Trophoblast cell (in vitro differentiated cells and primary cell): ENCODE measurements around the gene TPBGL.

Source experiments
- DNase-seq, 2 donors: peaks; one replicate each; pipeline ENCODE4 v3.0.0-alpha.2; 2016
- H2AFZ ChIP-seq: 2 replicates; pipeline ENCODE4 v1.6.1; 2013; ENCODE audit warnings: low read length, moderate library complexity, mild to moderate bottlenecking; ENCODE audit not compliant: insufficient read depth, poor library complexity
- H2AK5ac ChIP-seq: 2 replicates; pipeline ENCODE4 v1.6.1; 2013; ENCODE audit warnings: mild to moderate bottlenecking, low read length
- H2BK120ac ChIP-seq: 2 replicates; pipeline ENCODE4 v1.6.1; 2013; ENCODE audit warnings: low read length, mild to moderate bottlenecking, moderate library complexity; ENCODE audit not compliant: insufficient read depth, poor library complexity
- H2BK12ac ChIP-seq: 2 replicates; pipeline ENCODE4 v1.6.1; 2013; ENCODE audit warnings: mild to moderate bottlenecking, low read length, moderate library complexity
- H2BK5ac ChIP-seq: 2 replicates; pipeline ENCODE4 v1.6.1; 2013; ENCODE audit warnings: low read length, low read depth, moderate library complexity, mild to moderate bottlenecking; ENCODE audit not compliant: poor library complexity
- H3K14ac ChIP-seq: 2 replicates; pipeline ENCODE4 v1.6.1; 2013; ENCODE audit warnings: mild to moderate bottlenecking, low read length
- H3K18ac ChIP-seq: 2 replicates; pipeline ENCODE4 v1.6.1; 2013; ENCODE audit warnings: mild to moderate bottlenecking, low read length
- H3K23ac ChIP-seq: 2 replicates; pipeline ENCODE4 v1.6.1; 2013; ENCODE audit warnings: low read length
- H3K27ac ChIP-seq: 2 replicates; pipeline ENCODE4 v1.5.1; 2013; ENCODE audit warnings: low read depth, mild to moderate bottlenecking, inconsistent platforms, low read length, moderate library complexity
- H3K27me3 ChIP-seq: 2 replicates; pipeline ENCODE4 v1.6.1; 2013; ENCODE audit warnings: inconsistent platforms, mild to moderate bottlenecking, low read length, moderate library complexity; ENCODE audit not compliant: insufficient read depth
- H3K36me3 ChIP-seq, 2 experiments: 1 replicate in 1 of 2; 2 replicates in 1 of 2; pipeline ENCODE4 v1.6.1; 2013; ENCODE audit warnings: low read length in 2 of 2, mild to moderate bottlenecking in 2 of 2, moderate library complexity in 1 of 2; ENCODE audit not compliant: insufficient read depth in 2 of 2, control insufficient read depth in 1 of 2
- H3K4ac ChIP-seq: 2 replicates; pipeline ENCODE4 v1.6.1; 2013; ENCODE audit warnings: low read depth, mild to moderate bottlenecking, low read length, moderate library complexity
- H3K4me1 ChIP-seq, 2 experiments: 1 replicate in 1 of 2; 2 replicates in 1 of 2; pipeline ENCODE4 v1.6.1; 2013; ENCODE audit warnings: low read length in 2 of 2, mild to moderate bottlenecking in 2 of 2, moderate library complexity in 1 of 2; ENCODE audit not compliant: insufficient read depth in 2 of 2, control insufficient read depth in 1 of 2
- H3K4me2 ChIP-seq: 2 replicates; pipeline ENCODE4 v1.6.1; 2013; ENCODE audit warnings: inconsistent platforms, mild to moderate bottlenecking, low read length, moderate library complexity
- H3K4me3 ChIP-seq: 2 replicates; pipeline ENCODE4 v1.5.1; 2013; ENCODE audit warnings: mild to moderate bottlenecking, low read depth, low read length, inconsistent platforms
- H3K79me1 ChIP-seq: one replicate; pipeline ENCODE4 v1.6.1; 2013; ENCODE audit warnings: low read length
- H3K79me2 ChIP-seq: 2 replicates; pipeline ENCODE4 v1.6.1; 2013; ENCODE audit warnings: low read length, mild to moderate bottlenecking; ENCODE audit not compliant: control insufficient read depth, insufficient read depth, poor library complexity
- H3K9ac ChIP-seq: 2 replicates; pipeline ENCODE4 v1.6.1; 2013; ENCODE audit warnings: mild to moderate bottlenecking, low read length
- H3K9me3 ChIP-seq: 2 replicates; pipeline ENCODE4 v1.6.1; 2013; ENCODE audit warnings: low read depth, mild to moderate bottlenecking, control low read depth, inconsistent platforms, low read length; ENCODE audit not compliant: insufficient read depth
- H4K12ac ChIP-seq: 2 replicates; pipeline ENCODE4 v1.6.1; 2013; ENCODE audit warnings: low read depth, mild to moderate bottlenecking, low read length, moderate library complexity
- H4K8ac ChIP-seq: 2 replicates; pipeline ENCODE4 v1.6.1; 2013; ENCODE audit warnings: low read depth, mild to moderate bottlenecking, low read length, moderate library complexity
- H4K91ac ChIP-seq: one replicate; pipeline ENCODE4 v1.6.1; 2013; ENCODE audit warnings: low read depth, mild to moderate bottlenecking, low read length, moderate library complexity
- WGBS: extraction: QIAGEN DNeasy Blood & Tissue Kit; methylation state at CpG from one replicate; pipeline ENCODE4 v1.1.7; 2013; ENCODE audit warnings: missing lambda C conversion rate; ENCODE audit not compliant: insufficient read length, insufficient coverage; ENCODE audit errors: extremely low coverage; 5-methylcytosine and 5-hydroxymethylcytosine counted together

The TPBGL gene

DNA sequence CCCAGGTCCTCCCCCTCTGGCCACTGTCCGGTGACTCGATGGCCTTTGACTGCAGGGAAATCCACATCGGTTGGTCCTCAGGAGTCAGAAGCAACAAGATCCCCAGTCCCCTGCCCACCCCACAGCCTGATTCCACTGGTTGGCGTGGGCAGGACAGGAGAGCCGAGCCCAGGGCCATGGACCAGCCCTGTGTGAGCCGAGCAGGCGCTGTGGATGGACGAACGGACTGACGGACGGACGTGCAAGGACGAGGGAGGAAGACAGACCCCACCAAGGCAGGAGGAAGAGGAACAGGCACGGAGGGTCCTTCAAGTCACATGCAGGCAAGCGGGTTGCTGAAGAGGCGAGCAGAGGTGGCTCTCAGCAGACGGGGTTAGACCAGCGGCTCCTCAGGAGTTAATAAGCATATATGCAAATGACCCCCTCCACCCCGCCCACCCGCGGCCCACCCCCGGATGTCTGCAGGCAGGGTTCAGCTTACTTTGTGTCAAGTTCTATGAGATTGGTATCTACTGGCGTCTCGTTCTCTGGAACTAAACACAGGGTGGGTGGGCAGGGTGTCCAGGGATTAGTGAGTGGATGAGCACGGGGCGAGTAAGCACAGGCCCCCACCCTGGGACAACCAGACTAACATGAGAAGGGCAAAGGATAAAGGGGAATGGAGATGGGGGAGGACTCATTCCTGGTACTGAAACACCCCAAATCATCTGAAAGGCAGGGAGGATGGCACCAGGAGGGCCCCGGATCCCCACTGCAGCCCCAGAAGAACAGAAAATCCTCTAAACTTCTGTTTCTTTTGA is 26.8 kb downstream of the TPBGL start:
- no peak overlapping the region for H2BK12ac ChIP-seq
- no peak overlapping the region for H4K12ac ChIP-seq
- no peak overlapping the region for H3K4me2 ChIP-seq
- H2AFZ ChIP-seq = no peak overlapping the region
- H2AK5ac ChIP-seq = no peak overlapping the region
- no peak for DNase-seq
- H3K4me1 ChIP-seq = peaks cover 0 to 2% of the 10 kb centered on the region in 2 experiments
- H3K23ac ChIP-seq = no peak overlapping the region
- no CpG with 5 or more reads among the region's 27 CpGs for WGBS
- H4K8ac ChIP-seq = no peak overlapping the region
- H3K27me3 ChIP-seq = no peaks in the 10 kb centered on the region
- H3K36me3 ChIP-seq = peaks cover 26 to 29% of the 10 kb centered on the region in 2 experiments
- H2BK120ac ChIP-seq = no peak overlapping the region
- no peak overlapping the region for H3K14ac ChIP-seq
- H3K79me2 ChIP-seq = no peaks in the 10 kb centered on the region
- no peak overlapping the region for H2BK5ac ChIP-seq
- no peaks in the 10 kb centered on the region for H3K79me1 ChIP-seq
- no peak overlapping the region for H3K18ac ChIP-seq
- no peak overlapping the region for H4K91ac ChIP-seq
- H3K4ac ChIP-seq = no peak overlapping the region
- no peak overlapping the region for H3K4me3 ChIP-seq
- H3K9ac ChIP-seq = no peak overlapping the region
- H3K9me3 ChIP-seq = no peaks in the 10 kb centered on the region
- no peak overlapping the region for H3K27ac ChIP-seq

DNA sequence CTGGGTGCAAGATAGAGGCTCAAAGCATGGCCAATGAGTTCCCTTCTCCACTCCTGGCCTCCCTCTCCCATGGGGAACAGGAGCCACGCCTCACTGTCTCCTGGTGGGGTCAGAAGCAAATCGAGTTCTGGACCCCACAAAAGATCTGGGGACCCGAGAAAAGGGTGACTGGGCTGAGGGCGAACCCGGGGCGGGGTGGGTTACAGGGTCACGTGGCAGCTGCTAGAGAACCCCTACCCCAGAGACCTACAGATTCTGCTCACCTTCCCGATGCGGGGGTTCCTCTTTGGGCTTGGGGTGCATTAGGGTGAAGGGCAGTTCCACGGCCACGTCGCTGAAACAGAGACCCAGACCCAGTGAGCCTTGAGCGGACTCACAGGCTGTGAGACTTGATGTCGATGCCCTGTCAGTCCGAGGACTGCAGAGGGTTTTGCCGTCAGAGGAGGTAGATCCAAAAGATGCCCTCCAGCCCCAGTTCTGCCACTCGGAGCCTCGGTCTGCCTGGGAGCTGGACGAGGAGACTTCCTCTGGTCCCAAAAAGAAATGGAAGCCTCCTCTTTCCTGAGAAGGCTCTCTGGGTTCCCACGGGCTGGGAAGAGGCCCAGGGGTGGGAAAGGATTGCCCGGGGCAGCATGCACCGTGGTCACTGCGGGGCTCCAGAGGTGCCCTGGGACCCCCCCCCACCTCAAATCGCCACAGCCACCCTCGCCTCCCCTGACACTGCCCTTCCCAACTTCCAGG is 28.2 kb downstream of the TPBGL start:
- H3K23ac ChIP-seq = no peak overlapping the region
- H2BK120ac ChIP-seq = no peak overlapping the region
- H2BK5ac ChIP-seq = no peak overlapping the region
- H3K9me3 ChIP-seq = no peaks in the 10 kb centered on the region
- H4K12ac ChIP-seq = no peak overlapping the region
- H2AFZ ChIP-seq = no peak overlapping the region
- no peak overlapping the region for H3K9ac ChIP-seq
- no peak overlapping the region for H3K18ac ChIP-seq
- no peak overlapping the region for H3K14ac ChIP-seq
- no peak overlapping the region for H4K8ac ChIP-seq
- no peak overlapping the region for H2BK12ac ChIP-seq
- no peak overlapping the region for H3K4me3 ChIP-seq
- no peaks in the 10 kb centered on the region for H3K79me1 ChIP-seq
- H2AK5ac ChIP-seq = no peak overlapping the region
- no peak overlapping the region for H3K4me2 ChIP-seq
- H3K27me3 ChIP-seq = no peaks in the 10 kb centered on the region
- peaks cover 40 to 42% of the 10 kb centered on the region in 2 experiments for H3K36me3 ChIP-seq
- peaks cover 0 to 2% of the 10 kb centered on the region in 2 experiments for H3K4me1 ChIP-seq
- no peaks in the 10 kb centered on the region for H3K79me2 ChIP-seq
- DNase-seq = no peak
- H3K4ac ChIP-seq = no peak overlapping the region
- H4K91ac ChIP-seq = no peak overlapping the region
- H3K27ac ChIP-seq = no peak overlapping the region
- no CpG with 5 or more reads among the region's 25 CpGs for WGBS

DNA sequence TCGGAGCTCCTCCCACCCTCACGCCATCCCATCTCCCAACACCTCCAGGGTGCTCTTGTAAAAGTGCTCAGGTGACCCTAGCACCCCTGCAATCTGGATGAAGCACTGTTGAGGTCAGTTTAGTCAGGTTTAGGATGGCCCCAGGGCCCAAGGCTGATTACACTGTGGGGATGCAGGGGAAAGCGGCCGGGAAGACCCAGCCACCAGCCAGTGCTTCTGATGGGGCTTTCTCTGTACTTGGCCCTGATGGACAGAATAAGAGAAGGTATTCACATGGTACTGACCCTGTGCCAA is 28.7 kb downstream of the TPBGL start:
- WGBS = no CpG with 5 or more reads among the region's 4 CpGs
- Histone ChIP-seq H3K4me2 (no peak overlapping the region), H2BK5ac (no peak overlapping the region), H2BK12ac (no peak overlapping the region), H3K14ac (no peak overlapping the region), H3K79me2 (no peaks in the 10 kb centered on the region), H2AFZ (no peak overlapping the region), H3K9me3 (no peaks in the 10 kb centered on the region), H4K12ac (no peak overlapping the region), H3K4ac (no peak overlapping the region), H3K27ac (no peak overlapping the region), H3K4me3 (no peak overlapping the region), H3K23ac (no peak overlapping the region), H4K91ac (no peak overlapping the region), H3K9ac (no peak overlapping the region), H3K4me1 (peaks cover 0 to 2% of the 10 kb centered on the region in 2 experiments), H4K8ac (no peak overlapping the region), H3K79me1 (no peaks in the 10 kb centered on the region), H2BK120ac (no peak overlapping the region), H2AK5ac (no peak overlapping the region), H3K27me3 (no peaks in the 10 kb centered on the region), H3K36me3 (peaks cover 45 to 47% of the 10 kb centered on the region in 2 experiments), H3K18ac (no peak overlapping the region)
- no peak for DNase-seq

DNA sequence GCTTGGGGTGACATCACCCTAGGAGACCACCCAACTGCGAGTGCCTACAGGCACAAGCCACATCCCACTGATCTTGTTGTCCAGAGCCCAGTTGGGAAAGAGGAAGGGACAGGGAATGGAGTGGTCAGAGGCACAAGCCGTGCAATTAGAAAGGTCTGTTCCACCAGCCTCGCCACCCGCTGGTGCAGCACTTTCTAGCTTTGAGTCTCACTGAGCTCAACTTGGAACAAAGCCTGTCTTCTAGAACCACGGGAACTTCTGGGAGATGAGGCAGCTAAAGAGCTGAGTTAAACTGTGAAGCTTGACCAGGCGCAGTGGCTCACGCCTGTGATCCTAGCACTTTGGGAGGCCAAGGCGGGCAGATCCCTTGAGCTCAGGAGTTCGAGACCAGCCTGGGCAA is 29.3 kb downstream of the TPBGL start:
- Histone ChIP-seq H2AK5ac (no peak overlapping the region), H2BK12ac (no peak overlapping the region), H4K91ac (no peak overlapping the region), H3K27ac (no peak overlapping the region), H2BK120ac (no peak overlapping the region), H3K14ac (no peak overlapping the region), H3K9ac (no peak overlapping the region), H3K4me2 (no peak overlapping the region), H3K23ac (no peak overlapping the region), H3K9me3 (no peaks in the 10 kb centered on the region), H4K8ac (no peak overlapping the region), H2AFZ (no peak overlapping the region), H3K4me3 (no peak overlapping the region), H3K79me2 (no peaks in the 10 kb centered on the region), H2BK5ac (no peak overlapping the region), H4K12ac (no peak overlapping the region), H3K18ac (no peak overlapping the region), H3K4ac (no peak overlapping the region), H3K79me1 (no peaks in the 10 kb centered on the region), H3K27me3 (no peaks in the 10 kb centered on the region), H3K36me3 (peaks cover 45 to 46% of the 10 kb centered on the region in 2 experiments), H3K4me1 (peaks cover 0 to 2% of the 10 kb centered on the region in 2 experiments)
- no CpG with 5 or more reads among the region's 9 CpGs for WGBS
- DNase-seq = no peak
